Kidney glomerular epithelial cell (primary cell): ENCODE data around the gene GAL3ST2.
"Not testable (repeated sequence)": the region's sequence is repeated elsewhere in the genome, so short reads cannot be mapped to it uniquely, and the experiment has no call there.

ENCODE experiments used
- DNase-seq: peaks from one replicate; lab custom pipeline; 2025; lab: John Stamatoyannopoulos, UW

Gene GAL3ST2

GRCh38 chr2:241809383-241810306, 33.0 kb downstream of the GAL3ST2 start:
- no peak for DNase-seq

- DNase-seq = no peak
Observed at GRCh38 chr2:241810307-241811200, 33.9 kb downstream of the GAL3ST2 start.

- no peak for DNase-seq
Observed at GRCh38 chr2:241811201-241811951, 34.8 kb downstream of the GAL3ST2 start.

GRCh38 chr2:241811952-241812729, 35.5 kb downstream of the GAL3ST2 start:
- no peak for DNase-seq

GRCh38 chr2:241812730-241813643, 36.4 kb downstream of the GAL3ST2 start:
- DNase-seq = no peak

- DNase-seq = no peak
Observed at GRCh38 chr2:241813644-241814392, 37.2 kb downstream of the GAL3ST2 start.

- DNase-seq = no peak
Observed at GRCh38 chr2:241814393-241814642, 37.7 kb downstream of the GAL3ST2 start.

- DNase-seq = no peak
Observed at GRCh38 chr2:241814643-241815476, 38.2 kb downstream of the GAL3ST2 start.

GRCh38 chr2:241815477-241816430, 39.1 kb downstream of the GAL3ST2 start:
- DNase-seq = no peak

GRCh38 chr2:241816431-241817121, 40.0 kb downstream of the GAL3ST2 start:
- no peak for DNase-seq

GRCh38 chr2:241817126-241817820, 40.7 kb downstream of the GAL3ST2 start:
- DNase-seq = no peak

- not testable (repeated sequence) for DNase-seq
Observed at GRCh38 chr2:241817821-241818215, 41.2 kb downstream of the GAL3ST2 start.

- DNase-seq = no peak
Observed at GRCh38 chr2:241818229-241818942, 41.8 kb downstream of the GAL3ST2 start.

- DNase-seq = no peak
Observed at GRCh38 chr2:241818943-241819270, 42.3 kb downstream of the GAL3ST2 start.

- DNase-seq = not testable (repeated sequence)
Observed at GRCh38 chr2:241819947-241820624, 43.5 kb downstream of the GAL3ST2 start.
